CD1c-positive myeloid dendritic cell (primary cell): ENCODE results near the gene TMEM82.

Source experiments
- DNase-seq: peaks from one replicate; pipeline ENCODE4 v3.0.0-alpha.2; 2016; ENCODE audit errors: extremely low spot score

TMEM82 gene

GRCh38 chr1:15720861-15721260 lies 21.4 kb upstream of the TMEM82 start:
- DNase-seq: no peak

GRCh38 chr1:15722411-15722810 lies 19.9 kb upstream of the TMEM82 start:
- DNase-seq: no peak

GRCh38 chr1:15722836-15723532 lies 19.3 kb upstream of the TMEM82 start:
- no peak for DNase-seq

- DNase-seq: no peak
These were observed 18.6 kb upstream of the TMEM82 start for GRCh38 chr1:15723631-15724246.

GRCh38 chr1:15724949-15725880 lies 17.1 kb upstream of the TMEM82 start:
- DNase-seq: no peak

- no peak for DNase-seq
These were observed 15.8 kb upstream of the TMEM82 start for GRCh38 chr1:15726508-15726907.

GRCh38 chr1:15727021-15727420 lies 15.3 kb upstream of the TMEM82 start:
- no peak for DNase-seq

GRCh38 chr1:15727424-15727823 lies 14.9 kb upstream of the TMEM82 start:
- no peak for DNase-seq

- no peak for DNase-seq
These were observed 14.3 kb upstream of the TMEM82 start for GRCh38 chr1:15727866-15728534.

- no peak for DNase-seq
These were observed 13.2 kb upstream of the TMEM82 start for GRCh38 chr1:15728937-15729657.

GRCh38 chr1:15730423-15730822 lies 11.9 kb upstream of the TMEM82 start:
- DNase-seq: no peak

GRCh38 chr1:15730936-15731335 lies 11.4 kb upstream of the TMEM82 start:
- DNase-seq: no peak

- DNase-seq: no peak
These were observed 10.3 kb upstream of the TMEM82 start for GRCh38 chr1:15731735-15732685.

GRCh38 chr1:15732686-15733081 lies 9.6 kb upstream of the TMEM82 start:
- DNase-seq: no peak

- no peak for DNase-seq
These were observed 9.0 kb upstream of the TMEM82 start for GRCh38 chr1:15733218-15733725.

- DNase-seq: no peak
These were observed 8.5 kb upstream of the TMEM82 start for GRCh38 chr1:15733726-15734226.

- DNase-seq: no peak
These were observed 8.0 kb upstream of the TMEM82 start for GRCh38 chr1:15734296-15734695.

- no peak for DNase-seq
These were observed 7.4 kb upstream of the TMEM82 start for GRCh38 chr1:15734901-15735300.

GRCh38 chr1:15735304-15736037 lies 6.8 kb upstream of the TMEM82 start:
- DNase-seq: no peak
